Activated CD4-positive, alpha-beta T cell treated with anti-CD3 and anti-CD28 coated beads, Interleukin-2, amount 50 U/mL, for 16 hours (primary cell): ENCODE data around the gene PPP1R13B.

Experiments
- DNase-seq: peaks from one replicate; pipeline ENCODE4 v3.0.0-alpha.2; 2020

PPP1R13B gene

DNA sequence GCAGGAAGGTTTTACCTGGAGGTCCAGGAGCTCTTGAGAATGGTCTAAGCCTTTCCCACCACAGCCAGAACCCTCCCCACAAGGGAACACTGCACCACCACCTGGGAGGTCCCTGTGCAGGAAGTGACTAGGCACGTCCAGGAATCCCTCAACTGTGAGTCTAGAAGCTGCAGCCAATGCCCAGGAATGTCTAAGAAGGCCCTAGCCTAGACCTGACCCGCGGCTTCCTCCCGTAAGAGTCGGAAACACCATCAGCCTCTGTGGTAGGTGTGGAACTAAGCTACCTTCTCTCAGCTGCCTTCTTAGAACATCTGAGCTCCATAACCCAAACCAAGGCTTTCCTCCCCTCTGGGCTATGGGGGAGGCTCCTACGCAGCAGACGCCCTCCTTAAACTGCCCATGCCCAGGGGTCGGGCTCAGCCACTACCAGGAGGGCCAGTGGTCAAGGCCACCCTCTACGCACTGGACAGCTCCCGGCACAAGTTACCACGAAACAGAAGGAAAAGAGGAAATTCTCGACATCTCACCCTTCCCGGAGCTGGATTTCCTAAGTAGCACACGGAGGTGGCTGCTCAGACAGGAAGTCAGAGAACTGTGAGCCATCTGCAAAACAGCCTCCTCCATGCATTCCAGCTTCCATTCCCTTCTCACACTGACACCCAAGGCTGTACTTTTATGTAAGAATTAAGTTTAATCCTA lies 106.2 kb downstream of the PPP1R13B start:
- DNase-seq: no peak

DNA sequence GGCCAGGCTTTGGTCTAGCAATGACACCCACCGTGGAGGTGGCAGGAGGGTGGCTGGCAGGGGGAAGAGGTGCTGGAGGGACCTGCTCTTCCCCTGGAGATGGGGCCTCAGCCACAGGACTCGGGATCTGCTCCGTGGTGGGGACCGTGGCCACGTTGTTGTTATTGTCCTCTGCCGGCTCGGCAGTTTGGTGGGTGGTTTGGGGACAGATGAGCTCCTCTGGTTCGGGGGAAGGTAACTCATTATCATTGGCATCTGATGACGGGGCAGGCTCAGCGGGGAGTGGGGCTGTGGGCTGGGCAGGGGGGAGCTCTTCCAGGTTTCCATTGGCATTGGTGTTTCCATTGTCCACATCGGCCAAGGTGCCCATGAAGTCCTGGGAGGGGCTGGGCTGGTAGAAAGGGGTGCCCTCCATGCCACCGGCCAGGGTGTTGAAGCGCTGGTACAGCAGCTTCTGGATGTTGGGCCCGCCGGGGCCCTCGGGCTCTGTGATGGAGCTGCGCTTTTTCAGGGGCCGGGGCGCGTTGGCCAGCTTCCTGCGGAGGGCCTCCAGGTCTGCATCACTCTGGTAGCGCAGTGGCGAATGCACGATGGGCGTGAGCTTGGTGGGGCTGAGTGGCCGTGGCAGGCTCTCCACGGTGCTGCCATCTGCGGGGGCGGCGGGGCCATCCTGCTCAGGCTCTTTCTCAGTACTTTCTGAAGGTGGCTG lies 107.4 kb downstream of the PPP1R13B start:
- DNase-seq: no peak

- no peak for DNase-seq
Observed at GRCh38 chr14:103739466-103739792, 107.9 kb downstream of the PPP1R13B start.

- DNase-seq: no peak
Observed at GRCh38 chr14:103738701-103739451, 108.5 kb downstream of the PPP1R13B start.

DNA sequence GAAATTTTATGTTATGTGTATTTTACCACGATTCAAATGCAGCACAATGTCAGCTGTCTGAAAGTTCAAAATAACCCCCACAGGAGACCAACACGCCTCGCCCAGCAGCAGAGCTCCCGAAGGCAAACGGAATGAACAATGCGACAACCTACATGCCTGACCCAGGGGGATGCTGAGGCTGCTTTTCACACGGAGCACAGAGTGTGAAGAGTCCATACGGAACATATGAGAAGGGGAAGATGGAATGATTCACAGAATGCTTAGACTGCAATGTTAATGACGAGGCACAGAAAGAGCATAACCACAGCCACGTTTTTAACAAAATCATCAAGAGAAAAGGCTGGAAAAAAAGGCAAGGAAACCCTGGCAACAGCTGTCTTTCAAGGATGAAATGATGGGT lies 109.2 kb downstream of the PPP1R13B start:
- DNase-seq: no peak

GRCh38 chr14:103737432-103738045 lies 109.8 kb downstream of the PPP1R13B start:
- no peak for DNase-seq

- no peak for DNase-seq
Observed at GRCh38 chr14:103736546-103737431, 110.6 kb downstream of the PPP1R13B start.

DNA sequence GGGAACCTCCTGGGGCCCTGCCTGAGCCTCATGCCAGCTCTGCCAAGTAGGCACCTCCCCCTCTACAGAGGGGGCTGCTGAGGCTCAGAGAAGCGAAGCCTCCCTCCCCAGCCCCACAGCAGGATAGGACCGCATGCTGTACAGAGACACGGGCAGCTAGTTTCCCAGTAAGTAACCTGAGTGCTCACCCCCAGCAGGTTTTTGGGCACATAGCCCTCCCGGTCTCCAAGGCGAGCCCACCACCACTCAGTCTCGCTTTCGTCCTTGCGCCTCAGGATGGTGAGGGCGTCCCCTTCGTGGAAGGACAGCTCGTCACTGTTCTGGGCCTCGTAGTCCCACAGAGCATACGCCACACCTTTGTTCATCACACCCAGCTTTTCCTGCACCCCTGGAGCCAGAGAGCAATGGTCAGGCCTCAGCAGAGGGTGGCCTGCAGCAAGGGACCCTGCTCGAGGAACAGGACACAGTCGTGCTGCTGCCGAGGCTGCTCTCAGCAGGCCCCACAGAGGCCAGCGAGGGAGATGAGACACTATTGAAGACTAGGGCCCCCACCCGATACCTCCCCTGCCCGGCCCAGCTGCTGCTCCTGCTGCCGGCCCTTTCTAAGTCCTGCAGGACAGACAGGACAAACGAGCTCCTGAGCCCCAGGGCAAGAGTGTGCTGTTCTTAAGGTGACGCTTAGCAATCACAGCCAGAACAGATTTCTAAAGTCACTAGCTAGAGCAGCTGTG lies 111.4 kb downstream of the PPP1R13B start:
- DNase-seq: no peak

GRCh38 chr14:103735439-103735814 lies 111.9 kb downstream of the PPP1R13B start:
- DNase-seq: no peak

DNA sequence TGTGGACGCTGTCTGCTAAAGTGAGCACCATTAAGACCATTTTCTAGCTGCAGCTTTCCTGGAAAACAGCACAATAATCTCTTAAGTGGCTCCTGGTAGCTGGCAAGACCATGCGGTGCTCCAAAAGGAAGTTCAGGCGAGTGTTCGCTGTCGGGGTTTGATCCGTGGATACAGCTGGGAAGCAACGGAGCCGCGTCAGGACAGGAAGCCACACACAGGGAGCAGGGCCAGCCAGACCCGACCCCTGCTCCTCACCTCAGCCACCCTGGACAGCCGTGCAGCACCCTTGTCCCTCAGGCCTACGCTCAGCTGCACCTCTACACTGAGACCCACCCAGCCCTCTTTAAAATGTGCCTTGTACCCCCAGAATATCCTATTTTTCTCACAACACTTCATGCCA lies 112.4 kb downstream of the PPP1R13B start:
- DNase-seq: no peak

- DNase-seq: no peak
Observed at GRCh38 chr14:103734081-103734888, 113.1 kb downstream of the PPP1R13B start.

DNA sequence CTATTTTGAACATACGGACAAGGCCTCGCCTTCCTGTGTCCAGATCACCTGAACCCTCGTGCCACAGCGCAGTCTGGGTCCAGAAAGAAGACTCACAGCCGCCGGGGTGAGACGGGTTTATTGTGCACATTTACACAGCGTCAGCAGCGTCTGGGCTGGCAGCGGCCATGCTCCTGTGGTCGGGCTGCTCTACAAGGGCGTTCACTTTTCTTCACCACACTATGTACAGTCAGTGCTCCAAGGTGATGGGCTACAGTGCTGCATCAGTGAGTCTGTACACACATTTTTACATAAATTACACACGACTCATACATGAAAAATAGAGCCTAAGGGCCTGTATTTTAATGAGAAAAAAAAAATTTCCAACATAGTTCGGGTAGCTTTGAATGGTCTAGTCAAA lies 113.7 kb downstream of the PPP1R13B start:
- no peak for DNase-seq

DNA sequence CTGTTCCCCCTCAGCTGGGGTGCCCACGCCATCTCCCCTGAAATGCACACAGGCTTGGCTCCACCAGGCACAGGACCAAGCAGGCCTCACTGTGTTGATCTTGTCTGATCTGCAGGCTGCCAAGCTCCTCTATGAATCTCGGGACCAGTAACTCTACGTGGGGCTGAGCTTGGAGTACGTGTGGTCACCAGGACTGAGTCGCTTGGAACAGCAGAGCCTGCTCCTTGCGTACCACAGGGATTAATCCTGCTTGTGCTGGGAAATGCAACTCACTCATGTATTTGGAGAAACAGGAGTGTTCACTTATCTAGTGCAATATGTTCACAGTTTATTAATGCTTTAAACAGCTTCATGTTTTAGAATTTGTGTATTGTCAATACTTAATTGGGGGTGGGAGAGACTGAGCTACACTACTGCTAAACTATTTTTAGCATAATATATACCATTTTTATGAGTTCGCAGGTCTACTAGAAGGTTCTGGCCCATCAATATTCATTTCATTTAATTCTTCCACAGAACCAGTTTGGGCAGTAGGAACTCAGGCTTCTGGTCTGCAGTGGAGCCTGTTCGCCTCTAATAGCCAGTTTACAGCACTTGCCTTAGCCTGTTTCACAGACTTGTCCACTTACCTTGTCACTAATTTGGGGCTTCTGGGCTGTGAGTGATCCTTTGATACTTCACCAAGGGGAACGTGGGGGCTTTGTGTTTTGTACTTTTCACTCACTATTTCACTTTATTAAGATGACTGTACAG lies 114.3 kb downstream of the PPP1R13B start:
- DNase-seq: no peak

- no peak for DNase-seq
Observed at GRCh38 chr14:103731916-103732867, 115.2 kb downstream of the PPP1R13B start.

- DNase-seq: no peak
Observed at GRCh38 chr14:103731481-103731880, 115.9 kb downstream of the PPP1R13B start.

GRCh38 chr14:103730490-103731035 lies 116.8 kb downstream of the PPP1R13B start:
- no peak for DNase-seq

DNA sequence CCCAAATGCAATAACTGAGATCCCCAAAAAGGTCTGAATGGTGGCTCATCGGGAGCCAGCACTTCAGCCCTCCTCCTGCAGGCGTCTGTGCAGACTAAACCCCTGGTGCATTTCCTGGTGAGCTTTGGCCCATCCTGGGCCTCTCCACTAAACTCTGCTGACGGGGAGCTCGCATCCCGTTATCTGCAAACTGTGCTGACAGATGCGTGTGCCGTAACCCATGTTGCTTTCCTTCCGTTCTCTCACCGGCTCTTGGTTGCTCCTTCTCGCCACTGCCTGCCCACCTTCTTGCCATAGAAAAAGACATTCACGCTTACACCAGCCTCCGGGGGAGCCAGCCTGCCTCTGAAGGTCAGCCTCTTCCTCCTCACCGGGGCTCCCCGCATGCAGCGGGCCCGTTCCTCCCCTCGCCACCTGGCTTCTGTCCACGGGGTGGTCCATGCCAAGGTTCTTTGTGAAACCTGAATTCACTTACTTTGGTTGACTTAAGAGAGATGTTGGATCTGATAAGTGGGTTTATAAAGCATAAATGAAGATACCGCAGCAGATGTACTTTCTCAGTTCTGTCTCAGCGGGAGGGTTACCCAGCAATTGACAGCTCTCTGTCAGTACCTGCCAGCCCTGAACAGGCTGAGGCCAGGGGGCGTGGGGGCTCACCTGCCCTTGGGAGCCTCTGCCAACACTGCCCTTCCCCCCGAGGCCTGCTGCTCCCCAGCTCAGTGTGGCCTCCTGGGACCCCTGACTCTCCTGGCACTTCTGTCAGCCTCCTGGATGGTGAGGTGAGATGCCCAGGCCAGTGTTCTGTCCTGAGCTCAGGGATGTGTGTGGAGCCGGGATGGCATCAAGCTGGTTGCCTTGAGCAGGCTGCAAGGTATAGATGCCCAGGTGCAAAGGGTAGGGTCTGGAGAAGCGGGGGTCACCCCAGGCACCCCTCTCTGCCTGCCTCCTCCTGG lies 117.6 kb downstream of the PPP1R13B start:
- DNase-seq: no peak
